Stomach (tissue), 9 donors: ENCODE data around the gene PCYT2. TPM values are rescaled to one million over a fixed set of nuclear protein-coding genes. Genes with fewer than 3 reads are reported as not detected.
A peak's percentile ranks its signal among the peaks of the same experiment; 100 is the strongest.

ENCODE experiments used
- DNase-seq, 2 donors: peaks; one replicate each; pipeline versions ENCODE4 v3.0.0 to v3.0.0-alpha.2; 2013 to 2019
- H3K27ac ChIP-seq, 5 donors: fragments of 200-600 bp in 4 of 5; sonication (generic) in 4 of 5; one replicate each; pipeline ENCODE4 v1.5.1; 2013 to 2019; ENCODE audit warnings: mild to moderate bottlenecking in 1 of 5, moderate library complexity in 1 of 5
- H3K27me3 ChIP-seq, 3 donors: fragments of 200-600 bp; sonication (generic); one replicate each; pipeline ENCODE4 v1.5.1; 2017 to 2019; ENCODE audit warnings: mixed run types in 1 of 3
- H3K36me3 ChIP-seq, 4 donors: fragments of 200-600 bp; sonication (generic); 1 replicate in 3 of 4; 2 replicates in 1 of 4; pipeline ENCODE4 v1.5.1; 2016 to 2019
- H3K4me1 ChIP-seq, 4 donors: fragments of 200-600 bp; sonication (generic); one replicate each; pipeline ENCODE4 v1.5.1; 2016 to 2019
- H3K4me3 ChIP-seq, 4 donors: fragments of 200-600 bp; sonication (generic) in 3 of 4; one replicate each; pipeline ENCODE4 v1.5.1; 2016 to 2019; ENCODE audit warnings: mild to moderate bottlenecking in 1 of 4
- H3K9me3 ChIP-seq, 4 donors: fragments of 200-600 bp; sonication (generic); one replicate each; pipeline ENCODE4 v1.5.1; 2016 to 2019
- CTCF ChIP-seq, 7 experiments: fragments of 450-650 bp in 4 of 7; fragments of 200-600 bp in 3 of 7; sonication (generic) in 3 of 7; IDR thresholded peaks; one replicate each; pipeline ENCODE4 v1.5.1; 2016 to 2019; ENCODE audit warnings: antibody characterized with exemption in 7 of 7, control low read depth in 2 of 7, mild to moderate bottlenecking in 1 of 7
- EP300 ChIP-seq: sonication (generic); formaldehyde crosslinking; IDR thresholded peaks from one replicate; pipeline ENCODE4 v1.6.1; 2017; ENCODE audit warnings: antibody characterized with exemption
- POLR2A ChIP-seq, 4 donors: fragments of 450-650 bp; IDR thresholded peaks; one replicate each; pipeline ENCODE4 v1.6.1; 2016; ENCODE audit warnings: antibody characterized with exemption in 4 of 4, control low read depth in 2 of 4, mild to moderate bottlenecking in 1 of 4, moderate library complexity in 1 of 4
- POLR2AphosphoS5 ChIP-seq, 3 donors: sonication (generic); formaldehyde crosslinking; IDR thresholded peaks; one replicate each; pipeline ENCODE4 v1.6.1; 2016; ENCODE audit warnings: antibody characterized with exemption in 3 of 3
- WGBS, 5 donors: extraction: QIAGEN DNeasy Blood & Tissue Kit in 3 of 5; methylation state at CpG; one replicate each; pipeline versions ENCODE4 v1.1.5 to v1.1.7; 2013 to 2018; 5-methylcytosine and 5-hydroxymethylcytosine counted together
- intact Hi-C: fragments of 100-400 bp; cut with DNase I; formaldehyde crosslinking; loops from one replicate; pipeline ENCODE4 v1.15.1; 2023; ENCODE audit warnings: low total_unique reads
- polyA plus RNA-seq, 3 donors: library from polyadenylated mRNA; stranded (reverse); fragments of 200-250 nt; gene quantifications; one replicate each; pipeline ENCODE4 v1.2.3, GENCODE V29; 2013
- total RNA-seq, 5 donors: library from RNA; depleted of rRNA; stranded (reverse); fragments of >200 nt; gene quantifications; one replicate each; pipeline versions ENCODE4 v1.1.0 to v1.2.3, GENCODE V29; 2014 to 2016
- donor health status: healthy with polysubstance abuse.
- donor health status: Bipolar disorder and iron deficiency.
- donor health status: healthy.

Gene PCYT2
- total and polyA plus RNA-seq, 8 donors: 17.5 to 119 (median 41.2) TPM

DNA sequence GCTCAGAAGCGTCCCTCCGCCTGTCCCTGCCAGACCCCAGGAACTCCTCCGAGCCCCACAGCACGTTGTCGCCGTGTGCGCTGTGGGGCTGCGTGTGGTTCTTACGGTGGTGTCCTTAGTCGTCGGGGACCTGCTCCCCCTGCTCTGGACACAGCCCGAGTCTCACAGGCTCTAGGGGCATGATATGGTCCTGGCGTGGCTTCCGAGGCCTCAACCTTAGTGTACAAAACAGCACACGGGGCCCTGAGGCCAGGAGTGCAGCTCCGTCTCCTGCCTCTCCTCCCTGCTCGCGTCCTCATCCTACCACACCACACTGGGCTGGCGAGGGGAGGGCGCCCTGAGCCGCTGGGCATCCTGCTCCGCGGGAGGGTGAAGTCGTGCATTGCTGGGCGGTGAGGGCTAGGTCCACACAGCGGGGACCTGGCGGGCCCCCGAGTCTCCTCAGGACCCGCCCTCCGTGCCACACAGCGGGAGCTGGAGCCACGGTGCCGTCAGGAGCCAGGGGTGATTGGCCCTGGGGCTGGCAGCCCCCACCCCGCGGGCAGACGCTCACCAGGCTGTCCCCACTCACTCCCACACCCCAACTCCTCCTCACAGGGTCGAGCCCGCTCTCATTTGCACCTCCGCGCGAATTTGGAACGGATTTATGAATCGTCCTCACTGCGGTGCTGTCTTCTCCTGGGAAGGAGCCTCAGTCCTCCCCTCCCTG is 17.5 kb upstream of the PCYT2 start:
- H3K4me3 ChIP-seq: peak overlapping the region; percentile 92 to 98 (median 94)
- peak overlapping the region in 2 of 5 donors; percentile 98 to 99 for H3K27ac ChIP-seq
- intact Hi-C loops: no loop called here
- H3K4me1 ChIP-seq: peaks cover 39 to 47% (median 44%) of the 10 kb centered on the region in 4 donors
- TF ChIP-seq POLR2AphosphoS5 (IDR thresholded peaks at IDR 0.05) (no peak), EP300 (no peak), POLR2A (IDR thresholded peaks at IDR 0.05) (no peak), CTCF (IDR thresholded peaks at IDR 0.05) (no peak)
- peak in 1 of 2 donors; percentile 57 for DNase-seq
- 23 to 46% (median 25%) methylated on average over 18 to 44 of the region's 44 CpGs for WGBS, 5 donors
- H3K36me3 ChIP-seq: no peaks in the 10 kb centered on the region
- H3K27me3 ChIP-seq: peaks cover 0 to 39% (median 6%) of the 10 kb centered on the region in 3 donors
- no peaks in the 10 kb centered on the region for H3K9me3 ChIP-seq

DNA sequence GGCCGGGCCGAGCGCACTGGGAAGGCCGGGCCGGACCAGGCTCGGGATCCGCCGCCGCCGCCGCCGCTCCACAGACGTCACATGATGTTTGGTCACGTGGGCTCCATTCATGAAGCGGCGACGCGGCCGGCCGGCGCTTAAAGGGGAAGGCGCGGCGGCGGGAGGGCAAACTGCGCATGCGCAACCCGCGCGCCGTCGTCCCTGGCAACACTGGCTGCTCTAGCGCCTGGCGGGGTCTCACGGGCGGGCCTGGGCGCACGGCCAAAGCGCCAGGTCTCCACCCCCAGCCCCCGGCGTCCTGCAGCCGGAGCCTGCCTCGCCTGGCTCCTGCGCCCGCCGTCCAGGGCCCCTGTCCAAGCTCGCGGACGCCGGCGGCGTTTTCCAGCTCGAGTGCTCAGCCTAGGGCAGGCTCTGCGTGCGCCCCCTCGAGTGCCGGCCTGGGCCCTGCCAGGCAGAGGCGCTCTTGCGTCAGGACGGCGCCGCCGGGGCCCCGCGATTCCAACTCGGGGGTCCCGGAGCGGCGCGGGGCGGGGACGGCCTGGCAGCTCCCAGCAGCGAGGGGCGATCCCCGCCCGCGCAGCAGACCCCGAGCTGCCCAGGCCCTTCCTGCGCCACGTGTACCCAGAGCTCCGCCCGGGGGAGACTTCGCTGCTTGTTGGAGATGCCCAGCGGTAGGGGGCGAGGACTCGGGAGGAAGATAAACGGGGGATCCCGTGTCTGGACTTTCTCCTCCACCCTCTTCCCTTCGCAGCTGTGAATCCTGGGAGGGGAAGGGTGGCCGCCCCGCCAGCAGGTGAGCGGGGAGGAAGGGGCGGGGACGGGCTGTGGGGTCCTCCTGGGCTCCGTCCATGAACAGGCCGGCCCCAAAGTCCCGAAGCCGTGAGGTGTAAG is 16.7 kb upstream of the PCYT2 start, which contains the start of gene MAFG:
Gene MAFG (minus strand): TSS at position 83 of the 891 bp plus-strand sequence. CDS start 4,550 bp downstream, outside the sequence.
- H3K36me3 ChIP-seq: peaks cover under 1 to 1% (median under 1%) of the 10 kb centered on the region in 4 donors
- peak; percentile 94 to 99 for DNase-seq
- peaks cover 0 to 39% (median 6%) of the 10 kb centered on the region in 3 donors for H3K27me3 ChIP-seq
- intact Hi-C loops: no loop called here
- no peaks in the 10 kb centered on the region for H3K9me3 ChIP-seq
- H3K4me1 ChIP-seq: peaks cover 47 to 55% (median 52%) of the 10 kb centered on the region in 4 donors
- peak within 1 kb of the TSS; percentile 93 to 99 (median 98) for H3K27ac ChIP-seq
- H3K4me3 ChIP-seq: peak within 1 kb of the TSS; percentile 92 to 98 (median 94)
- 0 to 2% (median 0%) methylated on average over 5 to 98 of the region's 98 CpGs for WGBS, 5 donors
- TF ChIP-seq CTCF (IDR thresholded peaks at IDR 0.05): peak in 1 of 7 experiments; percentile 8
- TF ChIP-seq POLR2A (IDR thresholded peaks at IDR 0.05): no peak
- TF ChIP-seq POLR2AphosphoS5 (IDR thresholded peaks at IDR 0.05): peak in 2 of 3 donors; percentile 87 to 88

DNA sequence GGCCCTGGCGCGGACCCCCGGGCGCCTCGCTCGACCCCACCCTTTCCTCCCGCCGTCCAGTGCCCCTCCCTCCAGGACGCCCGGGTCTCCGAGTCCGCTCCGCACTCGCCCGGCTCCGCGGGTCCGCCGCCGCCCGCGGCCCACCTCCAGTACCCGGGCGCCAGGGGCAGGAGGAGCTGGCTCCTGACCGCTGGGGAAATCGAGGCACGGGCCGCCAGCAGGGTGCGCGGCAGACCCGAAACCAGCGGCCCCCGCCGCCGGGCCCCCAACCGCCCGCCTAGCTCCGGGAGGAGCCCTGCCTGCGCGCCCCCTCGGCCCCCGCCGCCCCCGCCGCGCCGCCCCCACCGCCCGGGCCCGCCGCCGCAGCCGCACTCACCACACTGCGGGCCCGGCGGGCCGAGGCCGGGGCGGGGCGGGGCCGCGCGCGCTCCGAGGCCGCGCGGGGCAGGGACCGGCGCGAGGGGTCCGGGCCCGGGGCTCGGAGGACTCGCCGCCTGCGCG is 16.0 kb upstream of the PCYT2 start:
- Histone ChIP-seq H3K9me3 (no peaks in the 10 kb centered on the region), H3K36me3 (peaks cover 7 to 8% (median 8%) of the 10 kb centered on the region in 4 donors), H3K27ac (peak overlapping the region; percentile 93 to 99 (median 98)), H3K4me1 (peaks cover 53 to 62% (median 59%) of the 10 kb centered on the region in 4 donors), H3K27me3 (peaks cover 0 to 35% (median 6%) of the 10 kb centered on the region in 3 donors), H3K4me3 (peak overlapping the region; percentile 92 to 98 (median 94))
- intact Hi-C loops: no loop called here
- WGBS, 5 donors: 0 to 1% (median 0%) methylated on average over 23 to 74 of the region's 78 CpGs; no CpG with 5 or more reads in 2 of the 5 donors
- no peak for DNase-seq
- TF ChIP-seq POLR2AphosphoS5 (IDR thresholded peaks at IDR 0.05): no peak
- TF ChIP-seq POLR2A (IDR thresholded peaks at IDR 0.05): no peak
- TF ChIP-seq CTCF (IDR thresholded peaks at IDR 0.05): no peak
- TF ChIP-seq EP300: no peak
